Central memory CD8-positive, alpha-beta T cell (primary cell): Measurements from ENCODE around the gene EZH2.

Source experiments
- ATAC-seq: fragments of 150-1000 bp; cut with Tn5 transposase; replicated peaks from 2 replicates; pipeline ENCODE4 v1.10.0; 2022; ENCODE audit warnings: mild to moderate bottlenecking, moderate FRiP score, moderate number of reproducible peaks; ENCODE audit not compliant: poor library complexity, severe bottlenecking; ENCODE audit errors: extremely low read depth
- DNase-seq, 2 donors: peaks; one replicate each; pipeline ENCODE4 v3.0.0; 2021; ENCODE audit warnings: low spot score in 2 of 2
- H3K27ac Mint-ChIP-seq: one replicate; pipeline ENCODE4 v1.8.0; 2022; ENCODE audit warnings: low read depth, mild to moderate bottlenecking, moderate library complexity, mixed read lengths
- H3K27me3 Mint-ChIP-seq: one replicate; pipeline ENCODE4 v1.8.0; 2022; ENCODE audit warnings: mixed read lengths
- H3K36me3 Mint-ChIP-seq: one replicate; pipeline ENCODE4 v1.8.0; 2022; ENCODE audit warnings: mild to moderate bottlenecking, moderate library complexity, mixed read lengths; ENCODE audit not compliant: insufficient read depth
- H3K4me1 Mint-ChIP-seq: one replicate; pipeline ENCODE4 v1.8.0; 2022; ENCODE audit warnings: mixed read lengths
- H3K4me3 Mint-ChIP-seq: one replicate; pipeline ENCODE4 v1.8.0; 2022; ENCODE audit warnings: mild to moderate bottlenecking, moderate library complexity, mixed read lengths
- H3K9me3 Mint-ChIP-seq: one replicate; pipeline ENCODE4 v1.8.0; 2022; ENCODE audit warnings: mixed read lengths

The EZH2 gene

GRCh38 chr7:148914208-148914777, 30.2 kb upstream of the EZH2 start:
- H3K4me3 Mint-ChIP-seq, result peak overlapping the region; percentile 68
- no peak for DNase-seq
- H3K27me3 Mint-ChIP-seq, result no peaks in the 10 kb centered on the region
- ATAC-seq, result no peak
- peaks cover 32% of the 10 kb centered on the region for H3K4me1 Mint-ChIP-seq
- no peaks in the 10 kb centered on the region for H3K36me3 Mint-ChIP-seq
- peak overlapping the region; percentile 59 for H3K27ac Mint-ChIP-seq
- H3K9me3 Mint-ChIP-seq, result no peaks in the 10 kb centered on the region

- H3K36me3 Mint-ChIP-seq, result no peaks in the 10 kb centered on the region
- H3K27me3 Mint-ChIP-seq, result no peaks in the 10 kb centered on the region
- H3K4me3 Mint-ChIP-seq, result peak overlapping the region; percentile 68
- DNase-seq (no peak), ATAC-seq (peak; percentile 56)
- H3K4me1 Mint-ChIP-seq, result peaks cover 32% of the 10 kb centered on the region
- H3K27ac Mint-ChIP-seq, result peak overlapping the region; percentile 59
- H3K9me3 Mint-ChIP-seq, result no peaks in the 10 kb centered on the region
Observed at GRCh38 chr7:148912758-148913541, 28.9 kb upstream of the EZH2 start.

DNA sequence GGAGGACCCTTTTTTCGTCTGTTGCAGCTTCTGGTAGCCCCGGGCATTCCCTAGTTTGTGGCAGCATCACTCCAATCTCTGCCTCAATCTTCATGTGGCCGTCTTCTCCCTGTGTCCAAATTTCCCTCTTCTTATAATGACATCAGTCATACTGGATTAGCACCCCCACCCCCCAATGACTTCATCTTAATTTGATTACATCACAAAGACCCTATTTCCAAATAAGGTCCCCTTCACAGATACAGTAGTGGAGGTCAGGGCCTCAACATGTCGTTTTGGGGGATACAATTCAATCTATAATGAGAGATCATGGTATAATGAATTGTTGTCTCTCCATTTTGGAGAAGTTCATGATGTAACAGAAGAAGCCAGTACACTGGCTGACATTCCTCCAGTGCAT, 28.1 kb upstream of the EZH2 start:
- Mint-ChIP-seq H3K9me3 (no peaks in the 10 kb centered on the region), H3K4me1 (peaks cover 32% of the 10 kb centered on the region), H3K27ac (no peak overlapping the region), H3K27me3 (no peaks in the 10 kb centered on the region), H3K36me3 (no peaks in the 10 kb centered on the region), H3K4me3 (no peak overlapping the region)
- DNase-seq (no peak), ATAC-seq (no peak)

GRCh38 chr7:148911626-148912025, 27.5 kb upstream of the EZH2 start:
- H3K9me3 Mint-ChIP-seq, result no peaks in the 10 kb centered on the region
- H3K36me3 Mint-ChIP-seq, result no peaks in the 10 kb centered on the region
- H3K27ac Mint-ChIP-seq, result no peak overlapping the region
- DNase-seq (no peak), ATAC-seq (no peak)
- H3K4me1 Mint-ChIP-seq, result peaks cover 32% of the 10 kb centered on the region
- H3K4me3 Mint-ChIP-seq, result no peak overlapping the region
- H3K27me3 Mint-ChIP-seq, result no peaks in the 10 kb centered on the region

DNA sequence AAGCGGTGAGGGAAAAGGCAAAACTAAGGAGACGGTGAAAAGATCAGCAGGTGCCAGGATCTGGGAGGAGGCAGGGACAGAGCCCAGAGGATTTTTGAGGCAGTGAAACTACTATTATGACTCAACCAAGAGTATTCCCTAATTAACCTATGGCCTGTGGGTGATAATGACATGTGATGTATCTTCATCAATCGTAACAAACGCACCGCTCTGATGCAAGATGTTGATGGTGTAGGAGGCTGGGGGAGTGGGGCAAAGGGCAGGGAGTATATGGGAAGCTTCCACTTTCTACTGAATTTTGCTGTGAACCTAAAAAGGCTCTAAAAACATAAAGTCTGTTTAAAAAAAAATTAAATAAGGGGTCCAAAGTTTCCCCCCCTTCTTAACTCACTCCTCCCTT, 25.5 kb upstream of the EZH2 start:
- Mint-ChIP-seq H3K9me3 (no peaks in the 10 kb centered on the region), H3K36me3 (no peaks in the 10 kb centered on the region), H3K27ac (no peak overlapping the region), H3K4me3 (no peak overlapping the region), H3K27me3 (no peaks in the 10 kb centered on the region), H3K4me1 (peaks cover 25% of the 10 kb centered on the region)
- ATAC-seq, result no peak
- DNase-seq, result no peak

DNA sequence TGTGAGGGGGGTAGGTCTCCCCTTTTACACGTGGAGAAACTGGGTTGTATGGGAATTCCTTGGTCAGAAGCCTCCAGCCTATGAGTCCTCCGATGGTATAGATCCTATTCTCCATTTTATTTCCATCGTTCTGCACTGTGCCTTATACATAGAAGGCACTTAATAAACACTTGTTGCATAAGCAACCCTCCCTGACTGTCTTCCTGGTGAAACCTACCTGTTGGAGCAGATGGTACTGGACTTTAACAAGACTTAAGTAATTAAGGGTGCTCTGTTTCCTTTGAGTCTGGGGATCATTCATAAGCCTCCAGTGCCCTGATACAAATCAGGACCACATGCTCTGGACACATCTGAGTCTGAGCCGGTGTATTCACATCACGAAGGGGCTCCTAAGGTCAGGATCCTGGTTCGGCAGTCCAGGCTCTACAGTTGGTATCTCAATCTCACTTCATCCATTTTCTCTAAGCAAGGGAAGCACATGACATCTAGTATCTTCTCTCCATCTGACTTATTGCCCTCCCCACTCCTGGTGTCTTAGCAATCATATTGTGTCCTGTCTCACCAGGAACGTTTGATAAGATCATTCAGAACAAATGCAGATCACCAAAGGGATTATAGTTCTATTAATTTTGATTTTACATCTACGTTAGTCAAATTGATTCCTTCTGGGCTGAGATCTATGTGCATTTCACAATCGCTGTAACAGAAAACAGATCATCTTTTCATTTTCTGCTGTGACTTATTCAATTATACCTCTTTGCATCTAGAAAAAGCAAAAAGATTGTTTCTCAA, 22.8 kb upstream of the EZH2 start:
- ATAC-seq, result no peak
- DNase-seq, result no peak
- H3K36me3 Mint-ChIP-seq, result no peaks in the 10 kb centered on the region
- H3K9me3 Mint-ChIP-seq, result no peaks in the 10 kb centered on the region
- H3K4me1 Mint-ChIP-seq, result no peaks in the 10 kb centered on the region
- H3K4me3 Mint-ChIP-seq, result no peak overlapping the region
- H3K27me3 Mint-ChIP-seq, result no peaks in the 10 kb centered on the region
- H3K27ac Mint-ChIP-seq, result no peak overlapping the region

- Mint-ChIP-seq H3K9me3 (no peaks in the 10 kb centered on the region), H3K27me3 (no peaks in the 10 kb centered on the region), H3K4me1 (no peaks in the 10 kb centered on the region), H3K36me3 (no peaks in the 10 kb centered on the region), H3K4me3 (no peak overlapping the region), H3K27ac (no peak overlapping the region)
- DNase-seq (no peak), ATAC-seq (no peak)
Observed at GRCh38 chr7:148905093-148905666, 21.1 kb upstream of the EZH2 start.

- Mint-ChIP-seq H3K27ac (no peak overlapping the region), H3K27me3 (no peaks in the 10 kb centered on the region), H3K36me3 (no peaks in the 10 kb centered on the region), H3K9me3 (no peaks in the 10 kb centered on the region), H3K4me1 (no peaks in the 10 kb centered on the region), H3K4me3 (no peak overlapping the region)
- DNase-seq, result no peak
- ATAC-seq, result no peak
Observed at GRCh38 chr7:148903504-148903903, 19.4 kb upstream of the EZH2 start.

DNA sequence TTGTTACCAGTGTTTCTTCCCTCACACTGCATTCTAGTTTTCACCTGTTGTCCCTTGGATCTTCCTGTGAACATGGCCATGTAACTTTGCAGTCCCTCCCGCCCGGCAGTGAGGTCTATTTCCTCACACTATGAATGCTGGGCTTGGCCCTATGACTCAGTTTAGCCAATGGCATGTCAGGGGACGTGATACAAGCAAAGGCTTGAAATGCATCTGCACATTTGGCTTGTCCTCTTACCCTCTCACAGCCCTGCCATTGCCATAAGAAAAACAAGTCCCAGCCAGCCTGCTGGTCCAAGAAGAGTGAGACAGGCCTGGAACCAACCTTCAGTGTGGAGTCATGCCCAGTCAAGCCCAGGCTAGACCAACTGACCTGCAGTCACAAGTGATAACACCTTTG, 17.1 kb upstream of the EZH2 start:
- Mint-ChIP-seq H3K27ac (no peak overlapping the region), H3K9me3 (no peaks in the 10 kb centered on the region), H3K4me1 (no peaks in the 10 kb centered on the region), H3K4me3 (no peak overlapping the region), H3K36me3 (no peaks in the 10 kb centered on the region), H3K27me3 (peaks cover 7% of the 10 kb centered on the region)
- no peak for ATAC-seq
- DNase-seq, result no peak

DNA sequence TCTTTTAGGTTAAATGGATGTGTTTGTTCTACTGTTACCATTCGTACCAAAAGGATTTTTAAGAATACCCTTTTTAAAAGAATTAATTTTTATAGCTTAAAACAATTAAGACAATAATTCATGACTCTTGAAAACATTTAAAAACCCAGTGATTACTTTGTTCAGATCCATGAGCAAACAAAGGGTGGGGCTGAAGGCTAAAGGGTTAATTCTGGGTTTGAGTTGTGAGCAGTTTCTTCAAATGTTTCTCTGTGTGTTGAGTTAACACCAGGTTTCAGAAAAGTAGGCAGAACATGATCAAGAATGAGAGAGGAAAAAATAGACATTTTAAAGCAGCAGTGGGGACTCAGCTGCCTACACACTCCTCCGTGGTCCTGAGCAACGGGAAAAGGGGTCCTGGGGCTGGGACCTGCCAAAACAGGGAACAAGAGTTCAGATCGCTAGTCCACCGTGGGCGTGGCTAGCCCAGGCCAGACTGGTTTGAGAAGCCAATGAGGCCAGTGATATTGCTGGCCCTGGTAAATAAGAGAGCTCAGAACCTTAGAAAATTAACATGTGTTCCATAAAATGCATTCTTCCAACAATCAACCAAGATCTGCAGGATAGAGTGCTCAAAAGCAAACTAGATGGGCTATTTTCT, 14.9 kb upstream of the EZH2 start:
- DNase-seq (no peak), ATAC-seq (no peak)
- Mint-ChIP-seq H3K4me3 (no peak overlapping the region), H3K36me3 (no peaks in the 10 kb centered on the region), H3K9me3 (no peaks in the 10 kb centered on the region), H3K4me1 (no peaks in the 10 kb centered on the region), H3K27ac (no peak overlapping the region), H3K27me3 (peaks cover 9% of the 10 kb centered on the region)

GRCh38 chr7:148894591-148894990, 10.5 kb upstream of the EZH2 start:
- no peak for DNase-seq
- no peak overlapping the region for H3K27ac Mint-ChIP-seq
- no peak overlapping the region for H3K4me3 Mint-ChIP-seq
- no peak for ATAC-seq
- no peaks in the 10 kb centered on the region for H3K4me1 Mint-ChIP-seq
- no peaks in the 10 kb centered on the region for H3K36me3 Mint-ChIP-seq
- peaks cover 18% of the 10 kb centered on the region for H3K27me3 Mint-ChIP-seq
- no peaks in the 10 kb centered on the region for H3K9me3 Mint-ChIP-seq

DNA sequence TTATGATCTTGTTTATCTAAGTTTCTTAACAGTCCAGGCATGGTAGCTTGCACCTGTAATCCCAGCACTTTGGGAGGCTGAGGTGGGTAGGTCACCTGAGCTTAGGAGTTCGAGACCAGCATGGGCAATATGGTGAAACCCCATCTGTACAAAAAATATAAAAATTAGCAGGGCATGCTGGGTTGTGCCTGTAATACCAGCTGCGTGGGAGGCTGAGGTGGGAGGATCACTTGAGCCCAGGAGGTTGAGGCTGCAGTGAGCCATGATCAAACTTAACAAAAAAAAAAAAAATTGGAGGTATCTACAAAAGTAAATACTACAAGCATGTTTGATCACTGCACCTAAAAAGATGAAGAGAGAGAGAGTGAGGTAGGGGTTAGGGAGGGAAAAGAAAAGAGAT, 9.0 kb upstream of the EZH2 start:
- Mint-ChIP-seq H3K27ac (no peak overlapping the region), H3K27me3 (peaks cover 18% of the 10 kb centered on the region), H3K4me3 (no peak overlapping the region), H3K36me3 (no peaks in the 10 kb centered on the region), H3K9me3 (no peaks in the 10 kb centered on the region), H3K4me1 (no peaks in the 10 kb centered on the region)
- ATAC-seq, result no peak
- DNase-seq, result no peak
